H9 (cell line): Measurements from ENCODE around the gene GIPC2. TPM values are rescaled to one million over a fixed set of nuclear protein-coding genes. Genes with fewer than 3 reads are reported as not detected.

ENCODE experiments used
- DNase-seq: peaks from one replicate; pipeline ENCODE4 v3.0.0-alpha.2; 2017
- H2AFZ ChIP-seq: one replicate; pipeline ENCODE4 v1.6.1; 2013; ENCODE audit warnings: mild to moderate bottlenecking, low read length, control low read depth, moderate library complexity
- H2AK5ac ChIP-seq: 2 replicates; pipeline ENCODE4 v1.6.1; 2013; ENCODE audit warnings: low read length, control low read depth, mixed read lengths; ENCODE audit not compliant: insufficient read length
- H2BK120ac ChIP-seq: one replicate; pipeline ENCODE4 v1.6.1; 2013; ENCODE audit warnings: low read depth, mild to moderate bottlenecking, low read length, control low read depth, inconsistent platforms; ENCODE audit not compliant: poor library complexity, severe bottlenecking
- H2BK12ac ChIP-seq: 2 replicates; pipeline ENCODE4 v1.6.1; 2013; ENCODE audit warnings: low read length, control low read depth, mixed read lengths, low read depth; ENCODE audit not compliant: insufficient read length
- H2BK15ac ChIP-seq: 2 replicates; pipeline ENCODE4 v1.6.1; 2013; ENCODE audit warnings: low read depth, low read length, control low read depth
- H2BK20ac ChIP-seq: one replicate; pipeline ENCODE4 v1.6.1; 2013; ENCODE audit warnings: low read depth, mild to moderate bottlenecking, low read length, control low read depth, inconsistent platforms; ENCODE audit not compliant: poor library complexity, severe bottlenecking
- H2BK5ac ChIP-seq: 2 replicates; pipeline ENCODE4 v1.6.1; 2013; ENCODE audit warnings: low read length, control low read depth, mixed read lengths; ENCODE audit not compliant: insufficient read length
- H3K14ac ChIP-seq: 2 replicates; pipeline ENCODE4 v1.6.1; 2013; ENCODE audit warnings: low read length, control low read depth; ENCODE audit not compliant: insufficient read depth
- H3K18ac ChIP-seq: 2 replicates; pipeline ENCODE4 v1.6.1; 2013; ENCODE audit warnings: low read depth, mild to moderate bottlenecking, mixed read lengths, low read length, control low read depth; ENCODE audit not compliant: insufficient read length
- H3K23ac ChIP-seq: 2 replicates; pipeline ENCODE4 v1.6.1; 2013; ENCODE audit warnings: low read length, control low read depth, mixed read lengths, low read depth; ENCODE audit not compliant: insufficient read length
- H3K23me2 ChIP-seq: 2 replicates; pipeline ENCODE4 v1.6.1; 2013; ENCODE audit warnings: low read depth, mild to moderate bottlenecking, mixed read lengths, low read length, control low read depth; ENCODE audit not compliant: insufficient read length, poor library complexity, severe bottlenecking
- H3K27ac ChIP-seq: 2 replicates; pipeline ENCODE4 v1.5.1; 2013; ENCODE audit warnings: low read length, control low read depth, mixed read lengths, low read depth; ENCODE audit not compliant: insufficient read length
- H3K27me3 ChIP-seq: 2 replicates; pipeline ENCODE4 v1.6.1; 2013; ENCODE audit warnings: low read length, control low read depth, inconsistent platforms; ENCODE audit not compliant: insufficient read depth
- H3K4ac ChIP-seq: 2 replicates; pipeline ENCODE4 v1.6.1; 2013; ENCODE audit warnings: low read depth, mild to moderate bottlenecking, control low read depth, inconsistent platforms, low read length, moderate library complexity
- H3K4me1 ChIP-seq: 2 replicates; pipeline ENCODE4 v1.6.1; 2013; ENCODE audit warnings: low read length, control low read depth, inconsistent platforms; ENCODE audit not compliant: insufficient read depth
- H3K4me2 ChIP-seq: 2 replicates; pipeline ENCODE4 v1.6.1; 2013; ENCODE audit warnings: low read length, control low read depth, mixed read lengths; ENCODE audit not compliant: insufficient read length, insufficient read depth
- H3K56ac ChIP-seq: 2 replicates; pipeline ENCODE4 v1.6.1; 2013; ENCODE audit warnings: low read depth, mild to moderate bottlenecking, mixed read lengths, low read length, control low read depth; ENCODE audit not compliant: insufficient read length
- H3K79me1 ChIP-seq: 2 replicates; pipeline ENCODE4 v1.6.1; 2013; ENCODE audit warnings: low read depth, mild to moderate bottlenecking, moderate library complexity, low read length, control low read depth, inconsistent platforms; ENCODE audit not compliant: insufficient read depth, poor library complexity, severe bottlenecking
- H3K79me2 ChIP-seq: 2 replicates; pipeline ENCODE4 v1.6.1; 2013; ENCODE audit warnings: low read length, control low read depth, inconsistent platforms; ENCODE audit not compliant: insufficient read depth
- H3K9ac ChIP-seq: 2 replicates; pipeline ENCODE4 v1.6.1; 2013; ENCODE audit warnings: low read length, control low read depth, mixed read lengths; ENCODE audit not compliant: insufficient read length; ENCODE audit errors: extremely low read depth
- H3K9me3 ChIP-seq: one replicate; pipeline ENCODE4 v1.6.1; 2013; ENCODE audit warnings: low read depth, low read length, inconsistent platforms; ENCODE audit not compliant: control insufficient read depth
- H3T11ph ChIP-seq: one replicate; pipeline ENCODE4 v1.6.1; 2013; ENCODE audit warnings: mild to moderate bottlenecking, low read length, control low read depth, inconsistent platforms
- H4K20me1 ChIP-seq: one replicate; pipeline ENCODE4 v1.6.1; 2013; ENCODE audit not compliant: control insufficient read depth, insufficient read length, insufficient read depth
- H4K5ac ChIP-seq: 2 replicates; pipeline ENCODE4 v1.6.1; 2013; ENCODE audit warnings: low read depth, mild to moderate bottlenecking, mixed read lengths, low read length, control low read depth; ENCODE audit not compliant: insufficient read length
- H4K8ac ChIP-seq: replicated peaks from 2 replicates; pipeline ENCODE4 v1.6.1; 2013; ENCODE audit warnings: low read length, control low read depth, mixed read lengths, low read depth; ENCODE audit not compliant: insufficient read length
- H4K91ac ChIP-seq: 2 replicates; pipeline ENCODE4 v1.6.1; 2013; ENCODE audit warnings: low read depth, mild to moderate bottlenecking, moderate library complexity, mixed read lengths, low read length, control low read depth; ENCODE audit not compliant: insufficient read length
- H3K27ac Mint-ChIP-seq, 3 experiments: 2 replicates in 2 of 3; 3 replicates in 1 of 3; pipeline ENCODE4 v1.8.0; 2020 to 2021; ENCODE audit warnings: mixed read lengths in 3 of 3, mild to moderate bottlenecking in 1 of 3, moderate library complexity in 1 of 3
- H3K27me3 Mint-ChIP-seq: 2 replicates; pipeline ENCODE4 v1.8.0; 2021; ENCODE audit warnings: low read depth, mild to moderate bottlenecking, moderate library complexity, mixed read lengths
- H3K36me3 Mint-ChIP-seq, 3 experiments: 2 replicates in 2 of 3; 3 replicates in 1 of 3; pipeline ENCODE4 v1.8.0; 2020 to 2021; ENCODE audit warnings: low read depth in 3 of 3, mixed read lengths in 3 of 3; ENCODE audit not compliant: insufficient read depth in 1 of 3
- H3K4me1 Mint-ChIP-seq, 2 experiments: 2 replicates each; pipeline ENCODE4 v1.8.0; 2020; ENCODE audit warnings: mixed read lengths in 2 of 2
- H3K4me3 Mint-ChIP-seq, 2 experiments: 2 replicates in 1 of 2; 3 replicates in 1 of 2; pipeline ENCODE4 v1.8.0; 2020 to 2021; ENCODE audit warnings: mild to moderate bottlenecking in 2 of 2, mixed read lengths in 2 of 2, moderate library complexity in 1 of 2
- H3K9me3 Mint-ChIP-seq, 2 experiments: 2 replicates in 1 of 2; 3 replicates in 1 of 2; pipeline ENCODE4 v1.8.0; 2020; ENCODE audit warnings: mild to moderate bottlenecking in 2 of 2, mixed read lengths in 2 of 2, moderate library complexity in 1 of 2
- WGBS: extraction: QIAGEN DNeasy Blood & Tissue Kit; methylation state at CpG from one replicate; pipeline ENCODE4 v1.1.7; 2013; ENCODE audit warnings: missing lambda C conversion rate, low lambda C conversion rate, mixed read lengths; ENCODE audit not compliant: insufficient read length; ENCODE audit errors: extremely low coverage; 5-methylcytosine and 5-hydroxymethylcytosine counted together
- total RNA-seq: library from RNA; stranded (reverse); gene quantifications from 2 replicates; pipeline ENCODE4 v1.2.1, GENCODE V29; 2021
- TF ChIP-seq, protein P1 (sequence below): fragments of 200-600 bp; sonication (generic); conservative IDR thresholded peaks from 3 replicates; pipeline ENCODE4 v1.8.0; 2021; ENCODE audit warnings: antibody characterized with exemption, mild to moderate bottlenecking

The GIPC2 gene
- total RNA-seq, 1 experiment from 2014 or later: 0.85 TPM

- no peak overlapping the region for H4K91ac ChIP-seq
- H3K56ac ChIP-seq: no peak overlapping the region
- H3K27me3 ChIP-seq: peaks cover 3% of the 10 kb centered on the region; the same call in 1 of the 2 replicates
- H3K4me1 ChIP-seq: peaks cover 2% of the 10 kb centered on the region; the same call in 1 of the 2 replicates
- H3K4me1 Mint-ChIP-seq: peaks cover 18 to 22% of the 10 kb centered on the region in 2 experiments
- H3K23me2 ChIP-seq: peaks cover 7% of the 10 kb centered on the region
- no peaks in the 10 kb centered on the region for H4K20me1 ChIP-seq
- no peak overlapping the region for H3K14ac ChIP-seq
- no peak overlapping the region for H3K9ac ChIP-seq
- no peak overlapping the region for H3K23ac ChIP-seq
- no peaks in the 10 kb centered on the region for H3K9me3 Mint-ChIP-seq
- no peak overlapping the region for H3K18ac ChIP-seq
- no peak overlapping the region for H2BK20ac ChIP-seq
- no peak overlapping the region for H4K5ac ChIP-seq
- no peak overlapping the region for H2BK5ac ChIP-seq
- TF ChIP-seq, protein P1, sequence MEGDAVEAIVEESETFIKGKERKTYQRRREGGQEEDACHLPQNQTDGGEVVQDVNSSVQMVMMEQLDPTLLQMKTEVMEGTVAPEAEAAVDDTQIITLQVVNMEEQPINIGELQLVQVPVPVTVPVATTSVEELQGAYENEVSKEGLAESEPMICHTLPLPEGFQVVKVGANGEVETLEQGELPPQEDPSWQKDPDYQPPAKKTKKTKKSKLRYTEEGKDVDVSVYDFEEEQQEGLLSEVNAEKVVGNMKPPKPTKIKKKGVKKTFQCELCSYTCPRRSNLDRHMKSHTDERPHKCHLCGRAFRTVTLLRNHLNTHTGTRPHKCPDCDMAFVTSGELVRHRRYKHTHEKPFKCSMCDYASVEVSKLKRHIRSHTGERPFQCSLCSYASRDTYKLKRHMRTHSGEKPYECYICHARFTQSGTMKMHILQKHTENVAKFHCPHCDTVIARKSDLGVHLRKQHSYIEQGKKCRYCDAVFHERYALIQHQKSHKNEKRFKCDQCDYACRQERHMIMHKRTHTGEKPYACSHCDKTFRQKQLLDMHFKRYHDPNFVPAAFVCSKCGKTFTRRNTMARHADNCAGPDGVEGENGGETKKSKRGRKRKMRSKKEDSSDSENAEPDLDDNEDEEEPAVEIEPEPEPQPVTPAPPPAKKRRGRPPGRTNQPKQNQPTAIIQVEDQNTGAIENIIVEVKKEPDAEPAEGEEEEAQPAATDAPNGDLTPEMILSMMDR: no peak
- H3K9me3 ChIP-seq: no peaks in the 10 kb centered on the region
- H4K8ac ChIP-seq: no peak overlapping the region
- WGBS: no CpG with 5 or more reads among the region's 5 CpGs
- H2BK15ac ChIP-seq: no peak overlapping the region
- no peak overlapping the region for H2AFZ ChIP-seq
- H3K36me3 Mint-ChIP-seq: no peaks in the 10 kb centered on the region; a peak in 1 of 7 replicates
- H3K79me1 ChIP-seq: no peaks in the 10 kb centered on the region
- H2BK12ac ChIP-seq: no peak overlapping the region
- no peak overlapping the region for H3T11ph ChIP-seq
- peaks cover 48% of the 10 kb centered on the region for H3K27me3 Mint-ChIP-seq
- DNase-seq: no peak
- H3K27ac ChIP-seq: no peak overlapping the region
- H3K27ac Mint-ChIP-seq: no peak overlapping the region
- peak overlapping the region; percentile 87 to 90; a peak in 2 of 5 replicates for H3K4me3 Mint-ChIP-seq
- no peak overlapping the region for H3K4ac ChIP-seq
- H2BK120ac ChIP-seq: no peak overlapping the region
- H2AK5ac ChIP-seq: no peak overlapping the region
- H3K4me2 ChIP-seq: peak overlapping the region; percentile 72
- no peaks in the 10 kb centered on the region for H3K79me2 ChIP-seq
These were observed 1.3 kb downstream of the GIPC2 start for GRCh38 chr1:78047106-78047505.
